Smooth muscle cell (in vitro differentiated cells): ENCODE results near the gene SLC6A6. TPM values are rescaled to one million over a fixed set of nuclear protein-coding genes. Genes with fewer than 3 reads are reported as not detected.

Source experiments
- DNase-seq: peaks from one replicate; lab custom pipeline; 2025; ENCODE audit not compliant: unreplicated experiment; lab: John Stamatoyannopoulos, UW
- H2AFZ ChIP-seq: fragments of 200-600 bp; sonication (generic); 2 replicates; pipeline ENCODE4 v1.6.0; 2016; ENCODE audit warnings: antibody characterized with exemption, low read depth, mild to moderate bottlenecking
- H3F3A ChIP-seq: fragments of 200-600 bp; sonication (generic); 2 replicates; pipeline ENCODE4 v1.6.0; 2017; ENCODE audit warnings: antibody characterized with exemption, low read depth
- H3K27ac ChIP-seq: fragments of 200-600 bp; sonication (generic); 2 replicates; pipeline ENCODE4 v1.5.1; 2016; ENCODE audit warnings: low read depth, mild to moderate bottlenecking
- H3K27me3 ChIP-seq: fragments of 200-600 bp; sonication (generic); 2 replicates; pipeline ENCODE4 v1.6.1; 2016; ENCODE audit warnings: low read depth, mild to moderate bottlenecking
- H3K36me3 ChIP-seq: fragments of 200-600 bp; sonication (generic); 2 replicates; pipeline ENCODE4 v1.5.1; 2016; ENCODE audit warnings: low read depth
- H3K4me1 ChIP-seq: fragments of 200-600 bp; sonication (generic); 2 replicates; pipeline ENCODE4 v1.5.1; 2016; ENCODE audit warnings: low read depth
- H3K4me2 ChIP-seq: fragments of 200-600 bp; sonication (generic); 2 replicates; pipeline ENCODE4 v1.6.0; 2016; ENCODE audit warnings: mild to moderate bottlenecking
- H3K4me3 ChIP-seq: fragments of 200-600 bp; sonication (generic); 2 replicates; pipeline ENCODE4 v1.5.1; 2016; ENCODE audit warnings: mild to moderate bottlenecking
- H3K79me2 ChIP-seq: fragments of 200-600 bp; sonication (generic); 2 replicates; pipeline ENCODE4 v1.6.0; 2016; ENCODE audit warnings: low read depth, mild to moderate bottlenecking
- H3K9ac ChIP-seq: fragments of 200-600 bp; sonication (generic); 2 replicates; pipeline ENCODE4 v1.6.0; 2016; ENCODE audit warnings: low read depth
- H3K9me3 ChIP-seq: fragments of 200-600 bp; sonication (generic); replicated peaks from 2 replicates; pipeline ENCODE4 v1.5.1; 2016; ENCODE audit warnings: low read depth
- H4K20me1 ChIP-seq: fragments of 200-600 bp; sonication (generic); 2 replicates; pipeline ENCODE4 v1.6.0; 2016; ENCODE audit warnings: low read depth
- CTCF ChIP-seq: fragments of 200-600 bp; sonication (generic); IDR thresholded peaks from 2 replicates; pipeline ENCODE4 v1.5.1; 2017; ENCODE audit warnings: borderline replicate concordance, mild to moderate bottlenecking, antibody characterized with exemption; ENCODE audit not compliant: insufficient read depth, poor library complexity, severe bottlenecking
- WGBS: methylation state at CpG from one replicate; pipeline ENCODE4 v1.1.7; 2016; ENCODE audit warnings: low lambda C conversion rate; 5-methylcytosine and 5-hydroxymethylcytosine counted together
- polyA plus RNA-seq: library from polyadenylated mRNA; unstranded; fragments of >200 nt; fragmentation: Nextera tagmentation; extraction: Ambion mirVana; gene quantifications from 2 replicates; pipeline ENCODE4 v1.2.1, GENCODE V29; 2016
- total RNA-seq: library from RNA; depleted of rRNA; stranded (reverse); fragments of >200 nt; gene quantifications from 2 replicates; pipeline ENCODE4 v1.2.3, GENCODE V29; 2014

SLC6A6 gene
- total and polyA plus RNA-seq, 2 experiments from 2014 or later = 9.4 to 11.7 TPM

- DNase-seq = no peak
- H3K27me3 ChIP-seq = no peaks in the 10 kb centered on the region
- 84% methylated on average over 4 of the region's 4 CpGs for WGBS
- no peak for TF ChIP-seq CTCF
- no peak overlapping the region for H3K27ac ChIP-seq
- H2AFZ ChIP-seq = no peak overlapping the region
- no peaks in the 10 kb centered on the region for H3F3A ChIP-seq
- no peak overlapping the region for H3K4me3 ChIP-seq
- H3K4me1 ChIP-seq = peaks cover 7% of the 10 kb centered on the region
- H4K20me1 ChIP-seq = no peaks in the 10 kb centered on the region
- H3K9me3 ChIP-seq = no peaks in the 10 kb centered on the region
- no peak overlapping the region for H3K4me2 ChIP-seq
- no peaks in the 10 kb centered on the region for H3K79me2 ChIP-seq
- no peak overlapping the region for H3K9ac ChIP-seq
- no peaks in the 10 kb centered on the region for H3K36me3 ChIP-seq
Observed at GRCh38 chr3:14378415-14378814, 24.0 kb upstream of the SLC6A6 start.

GRCh38 chr3:14379843-14380242 lies 22.6 kb upstream of the SLC6A6 start:
- TF ChIP-seq CTCF = no peak
- Histone ChIP-seq H3K27ac (no peak overlapping the region), H3K9ac (no peak overlapping the region), H3K4me2 (no peak overlapping the region), H3K4me3 (no peak overlapping the region), H3K27me3 (no peaks in the 10 kb centered on the region), H4K20me1 (no peaks in the 10 kb centered on the region), H3K9me3 (no peaks in the 10 kb centered on the region), H2AFZ (no peak overlapping the region), H3F3A (no peaks in the 10 kb centered on the region), H3K79me2 (no peaks in the 10 kb centered on the region), H3K36me3 (no peaks in the 10 kb centered on the region), H3K4me1 (peaks cover 2% of the 10 kb centered on the region)
- 94% methylated on average over 10 of the region's 10 CpGs for WGBS
- no peak for DNase-seq

GRCh38 chr3:14386254-14386653 lies 16.2 kb upstream of the SLC6A6 start:
- Histone ChIP-seq H3K9ac (no peak overlapping the region), H3K79me2 (no peaks in the 10 kb centered on the region), H3K9me3 (no peaks in the 10 kb centered on the region), H3K36me3 (no peaks in the 10 kb centered on the region), H3F3A (no peaks in the 10 kb centered on the region), H3K27me3 (no peaks in the 10 kb centered on the region), H4K20me1 (no peaks in the 10 kb centered on the region), H3K27ac (no peak overlapping the region), H3K4me2 (no peak overlapping the region), H2AFZ (no peak overlapping the region), H3K4me1 (no peaks in the 10 kb centered on the region), H3K4me3 (no peak overlapping the region)
- WGBS = 86% methylated on average over 9 of the region's 9 CpGs
- no peak for DNase-seq
- no peak for TF ChIP-seq CTCF

GRCh38 chr3:14388201-14388600 lies 14.2 kb upstream of the SLC6A6 start:
- WGBS = 82% methylated on average over 5 of the region's 5 CpGs
- no peak for TF ChIP-seq CTCF
- no peaks in the 10 kb centered on the region for H4K20me1 ChIP-seq
- H3K4me3 ChIP-seq = no peak overlapping the region
- H3K9ac ChIP-seq = no peak overlapping the region
- H3K36me3 ChIP-seq = no peaks in the 10 kb centered on the region
- H3K27me3 ChIP-seq = no peaks in the 10 kb centered on the region
- no peaks in the 10 kb centered on the region for H3K9me3 ChIP-seq
- DNase-seq = no peak
- no peaks in the 10 kb centered on the region for H3F3A ChIP-seq
- H2AFZ ChIP-seq = no peak overlapping the region
- no peaks in the 10 kb centered on the region for H3K4me1 ChIP-seq
- H3K27ac ChIP-seq = no peak overlapping the region
- no peak overlapping the region for H3K4me2 ChIP-seq
- no peaks in the 10 kb centered on the region for H3K79me2 ChIP-seq
